Measurements from ENCODE around the gene LNPEP. TPM values are rescaled to one million over a fixed set of nuclear protein-coding genes. Genes with fewer than 3 reads are reported as not detected.

The LNPEP gene
- total RNA-seq, 1 donor from 2014 or later: 96.5 TPM

- no peak overlapping the region for H3K4me3 Mint-ChIP-seq
- H3K27me3 Mint-ChIP-seq: no peaks in the 10 kb centered on the region
- peaks cover 68% of the 10 kb centered on the region for H3K36me3 Mint-ChIP-seq (ENCODE audit: low read depth)
- ATAC-seq (ENCODE audit: low read depth): no peak
- no peak for TF ChIP-seq CTCF (IDR thresholded peaks at IDR 0.05)
- ChIA-PET CTCF (interaction anchor here (2.7 kb wide), 1 partner anchor 44 kb away, joined by 8 read pairs; no protein-coding TSS in a partner anchor), POLR2A (no interaction called here)
- H3K9me3 Mint-ChIP-seq: no peaks in the 10 kb centered on the region
- intact Hi-C loops (cut with micrococcal nuclease): no loop called here
- no peak for DNase-seq
- H3K27ac Mint-ChIP-seq: peak overlapping the region; percentile 24
- H3K4me1 Mint-ChIP-seq: peaks cover 7% of the 10 kb centered on the region
Observed at GRCh38 chr5:96913233-96913632, 22.6 kb upstream of the LNPEP start.

- DNase-seq (no peak), ATAC-seq (ENCODE audit: low read depth) (peak; percentile 65)
- no peak for TF ChIP-seq CTCF (IDR thresholded peaks at IDR 0.05)
- ChIA-PET POLR2A (no interaction called here), CTCF (no interaction called here)
- Mint-ChIP-seq H3K4me3 (no peak overlapping the region), H3K36me3 (ENCODE audit: low read depth) (peaks cover 42% of the 10 kb centered on the region), H3K9me3 (no peaks in the 10 kb centered on the region), H3K27me3 (no peaks in the 10 kb centered on the region), H3K27ac (peak overlapping the region; percentile 12), H3K4me1 (peaks cover 42% of the 10 kb centered on the region)
- intact Hi-C loops (cut with micrococcal nuclease): loop anchor here (2.0 kb wide), 2 partner anchors 15 kb away; no protein-coding TSS in a partner anchor
Observed at GRCh38 chr5:96919754-96920197, 16.1 kb upstream of the LNPEP start.

- no peaks in the 10 kb centered on the region for H3K27me3 Mint-ChIP-seq
- ChIA-PET CTCF (no interaction called here), POLR2A (no interaction called here)
- no peak overlapping the region for H3K4me3 Mint-ChIP-seq
- ATAC-seq (ENCODE audit: low read depth) (no peak), DNase-seq (no peak)
- intact Hi-C loops (cut with micrococcal nuclease): loop anchor here (2.0 kb wide), 2 partner anchors 14 to 16 kb away; no protein-coding TSS in a partner anchor
- H3K4me1 Mint-ChIP-seq: peaks cover 53% of the 10 kb centered on the region
- H3K36me3 Mint-ChIP-seq (ENCODE audit: low read depth): peaks cover 38% of the 10 kb centered on the region
- TF ChIP-seq CTCF (IDR thresholded peaks at IDR 0.05): no peak
- H3K27ac Mint-ChIP-seq: peak overlapping the region; percentile 69
- no peaks in the 10 kb centered on the region for H3K9me3 Mint-ChIP-seq
Observed at GRCh38 chr5:96920744-96921355, 15.0 kb upstream of the LNPEP start.

GRCh38 chr5:96922499-96923244, 13.2 kb upstream of the LNPEP start:
- H3K27ac Mint-ChIP-seq: peak overlapping the region; percentile 81
- TF ChIP-seq CTCF (IDR thresholded peaks at IDR 0.05): no peak
- DNase-seq (no peak), ATAC-seq (ENCODE audit: low read depth) (no peak)
- ChIA-PET CTCF (interaction anchor here (1.1 kb wide), 1 partner anchor 75 kb away, joined by 3 read pairs; no protein-coding TSS in a partner anchor), POLR2A (interaction anchor here (0.7 to 1.6 kb wide), 6 partner anchors 11 to 53 kb away, joined by 3 to 5 read pairs (median 4); partner anchors contain the start of gene LNPEP)
- H3K9me3 Mint-ChIP-seq: no peaks in the 10 kb centered on the region
- no peaks in the 10 kb centered on the region for H3K27me3 Mint-ChIP-seq
- peaks cover 65% of the 10 kb centered on the region for H3K4me1 Mint-ChIP-seq
- peaks cover 24% of the 10 kb centered on the region for H3K36me3 Mint-ChIP-seq (ENCODE audit: low read depth)
- intact Hi-C loops (cut with micrococcal nuclease): loop anchor here (1.0 kb wide), 1 partner anchor 9 kb away; no protein-coding TSS in a partner anchor
- peak overlapping the region; percentile 67 for H3K4me3 Mint-ChIP-seq

GRCh38 chr5:96924016-96924443, 11.8 kb upstream of the LNPEP start:
- peaks cover 72% of the 10 kb centered on the region for H3K4me1 Mint-ChIP-seq
- CTCF ChIA-PET: interaction anchor here (1.0 to 1.5 kb wide), 3 partner anchors 39 to 219 kb away, joined by 3 to 5 read pairs (median 3); partner anchors contain the start of gene LIX1
- intact Hi-C loops (cut with micrococcal nuclease): no loop called here
- H3K36me3 Mint-ChIP-seq (ENCODE audit: low read depth): peaks cover 11% of the 10 kb centered on the region
- TF ChIP-seq CTCF (IDR thresholded peaks at IDR 0.05): no peak
- ATAC-seq (ENCODE audit: low read depth): no peak
- H3K9me3 Mint-ChIP-seq: no peaks in the 10 kb centered on the region
- POLR2A ChIA-PET: interaction anchor here (0.9 to 2.9 kb wide), 4 partner anchors 12 to 50 kb away, joined by 4 to 11 read pairs (median 8); partner anchors contain the start of genes ERAP2 and LNPEP
- H3K27me3 Mint-ChIP-seq: no peaks in the 10 kb centered on the region
- H3K27ac Mint-ChIP-seq: peak overlapping the region; percentile 36
- no peak overlapping the region for H3K4me3 Mint-ChIP-seq
- DNase-seq: no peak

All from activated B cell treated with CpG ODN at 0.5 μM for 24 hours (primary cell).